ENCODE results near the gene LAMC3.

DNA sequence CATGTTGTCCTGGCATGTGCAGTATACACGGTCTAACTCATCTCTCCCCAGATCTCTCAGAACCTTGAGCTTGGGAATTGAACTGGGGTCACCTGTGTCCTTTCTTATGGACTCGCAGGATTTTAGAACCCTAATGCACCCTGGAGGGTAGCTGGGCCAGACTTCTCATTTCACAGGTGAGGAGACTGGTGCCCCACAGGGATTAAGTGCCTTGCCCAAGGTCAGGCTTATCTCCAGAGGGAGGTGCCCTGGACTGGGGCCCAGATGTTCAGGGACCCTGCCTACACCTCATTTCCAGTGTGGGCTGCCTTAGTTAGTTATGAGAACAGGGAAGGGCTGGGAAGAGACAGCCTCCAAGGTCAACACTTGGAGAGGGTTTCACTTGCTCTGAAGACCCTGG lies 112.4 kb downstream of the LAMC3 start:
- TF ChIP-seq POLR2A (IDR thresholded peaks at IDR 0.05): no peak
- TF ChIP-seq, protein P1, sequence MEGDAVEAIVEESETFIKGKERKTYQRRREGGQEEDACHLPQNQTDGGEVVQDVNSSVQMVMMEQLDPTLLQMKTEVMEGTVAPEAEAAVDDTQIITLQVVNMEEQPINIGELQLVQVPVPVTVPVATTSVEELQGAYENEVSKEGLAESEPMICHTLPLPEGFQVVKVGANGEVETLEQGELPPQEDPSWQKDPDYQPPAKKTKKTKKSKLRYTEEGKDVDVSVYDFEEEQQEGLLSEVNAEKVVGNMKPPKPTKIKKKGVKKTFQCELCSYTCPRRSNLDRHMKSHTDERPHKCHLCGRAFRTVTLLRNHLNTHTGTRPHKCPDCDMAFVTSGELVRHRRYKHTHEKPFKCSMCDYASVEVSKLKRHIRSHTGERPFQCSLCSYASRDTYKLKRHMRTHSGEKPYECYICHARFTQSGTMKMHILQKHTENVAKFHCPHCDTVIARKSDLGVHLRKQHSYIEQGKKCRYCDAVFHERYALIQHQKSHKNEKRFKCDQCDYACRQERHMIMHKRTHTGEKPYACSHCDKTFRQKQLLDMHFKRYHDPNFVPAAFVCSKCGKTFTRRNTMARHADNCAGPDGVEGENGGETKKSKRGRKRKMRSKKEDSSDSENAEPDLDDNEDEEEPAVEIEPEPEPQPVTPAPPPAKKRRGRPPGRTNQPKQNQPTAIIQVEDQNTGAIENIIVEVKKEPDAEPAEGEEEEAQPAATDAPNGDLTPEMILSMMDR (IDR thresholded peaks at IDR 0.05): no peak

All from right lobe of liver (tissue), 4 donors.